Adipose tissue (tissue), 3 donors: ENCODE data around the gene SLC40A1. TPM values are rescaled to one million over a fixed set of nuclear protein-coding genes. Genes with fewer than 3 reads are reported as not detected.
A peak's percentile ranks its signal among the peaks of the same experiment; 100 is the strongest.
"Not testable (repeated sequence)": the region's sequence is repeated elsewhere in the genome, so short reads cannot be mapped to it uniquely, and the experiment has no call there.

Experiments
- H3K27ac ChIP-seq: one replicate; pipeline ENCODE4 v1.5.1; 2013; ENCODE audit warnings: low read depth, low read length
- WGBS, 3 donors: extraction: QIAGEN DNeasy Blood & Tissue Kit; methylation state at CpG; one replicate each; pipeline ENCODE4 v1.1.7; 2013; 5-methylcytosine and 5-hydroxymethylcytosine counted together
- polyA plus RNA-seq, 3 donors: library from polyadenylated mRNA; stranded (reverse); fragments of 200-250 nt; gene quantifications; one replicate each; pipeline ENCODE4 v1.2.3, GENCODE V29; 2013
- donor health status: healthy with polysubstance abuse.
- donor health status: Bipolar disorder and iron deficiency.
- donor health status: healthy.

The SLC40A1 gene
- polyA plus RNA-seq, 3 donors = 14.9 to 58.0 (median 32.5) TPM

DNA sequence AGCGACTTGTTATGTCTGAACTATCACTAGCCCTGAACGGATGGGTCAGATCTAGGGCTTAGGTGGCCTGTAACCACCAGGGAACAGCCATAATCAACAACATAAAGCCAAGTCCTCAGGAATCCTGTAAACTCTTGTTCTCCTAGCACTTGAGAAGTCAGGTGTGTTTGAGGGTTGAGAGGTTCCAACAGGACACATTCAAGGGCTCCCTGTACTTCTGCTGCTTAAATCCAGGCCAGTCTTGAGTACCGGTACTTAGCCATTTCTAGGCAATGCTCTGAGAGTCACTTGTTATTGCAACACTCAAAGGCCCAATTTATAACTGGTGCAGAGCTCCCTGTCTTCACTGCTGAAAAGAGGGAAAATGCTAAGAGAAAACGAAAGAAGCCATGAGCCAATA, 21.6 kb upstream of the SLC40A1 start:
- WGBS, 3 donors = 81 to 86% (median 85%) methylated on average over 4 of the region's 4 CpGs

DNA sequence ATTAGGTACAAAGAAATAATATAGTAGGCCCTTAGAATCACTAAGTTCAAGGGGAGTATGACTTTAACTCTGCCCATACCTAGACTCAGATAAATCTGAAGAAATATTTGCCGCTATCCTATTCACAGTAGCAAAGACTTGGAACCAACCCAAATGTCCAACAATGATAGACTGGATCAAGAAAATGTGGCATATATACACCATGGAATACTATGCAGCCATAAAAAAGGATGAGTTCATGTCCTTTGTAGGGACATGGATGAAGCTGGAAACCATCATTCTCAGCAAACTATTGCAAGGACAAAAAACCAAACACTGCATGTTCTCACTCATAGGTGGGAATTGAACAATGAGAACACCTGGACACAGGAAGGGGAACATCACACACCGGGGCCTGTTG, 21.1 kb upstream of the SLC40A1 start:
- not testable (repeated sequence) for H3K27ac ChIP-seq
- WGBS, 3 donors = 95 to 100% (median 96%) methylated on average over 2 of the region's 2 CpGs

More for the DNA sequence above, 21.6 kb upstream of the SLC40A1 start:
- no peak overlapping the region for H3K27ac ChIP-seq

DNA sequence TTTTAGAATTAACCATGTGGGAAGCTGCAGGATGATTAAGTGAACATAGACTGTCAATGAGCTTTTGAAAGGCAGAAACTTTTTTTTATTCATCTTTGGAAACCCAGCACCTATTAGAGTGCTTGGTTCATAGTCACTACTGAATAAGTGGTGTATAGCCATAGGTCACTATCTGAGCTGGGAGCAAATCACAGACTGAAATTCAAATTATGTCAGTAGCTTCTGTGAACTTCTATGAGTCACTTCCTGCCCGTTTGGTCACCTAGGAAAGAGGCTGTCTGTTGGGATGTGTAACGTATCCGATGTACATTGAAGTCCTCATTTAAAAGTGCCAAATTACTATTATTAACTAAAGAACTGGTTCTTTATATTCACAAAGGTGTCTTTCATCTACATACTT, 20.5 kb upstream of the SLC40A1 start:
- H3K27ac ChIP-seq = no peak overlapping the region
- 62 to 77% (median 73%) methylated on average over 3 of the region's 3 CpGs for WGBS, 3 donors

DNA sequence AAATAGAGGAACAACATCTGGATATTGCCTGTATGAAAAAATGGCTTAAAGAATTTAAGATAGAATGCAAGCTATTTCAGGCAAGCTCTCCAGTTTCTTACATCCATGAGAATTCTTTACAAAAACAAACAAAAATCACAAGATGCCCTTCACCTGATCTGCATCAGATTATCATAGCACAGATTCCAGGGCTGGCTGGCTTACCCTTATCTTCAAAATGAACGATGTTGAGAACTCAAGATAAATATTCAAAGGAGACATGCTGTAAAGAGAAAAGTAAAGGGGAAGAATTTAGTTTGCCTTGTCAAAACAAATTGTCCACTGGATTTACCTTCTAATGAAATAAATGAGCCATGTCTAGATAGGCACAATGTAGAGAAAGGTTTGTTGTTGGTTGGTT, 18.7 kb upstream of the SLC40A1 start:
- H3K27ac ChIP-seq = no peak overlapping the region
- WGBS, 3 donors = 16 to 45% (median 44%) methylated on average over 1 of the region's 1 CpG

DNA sequence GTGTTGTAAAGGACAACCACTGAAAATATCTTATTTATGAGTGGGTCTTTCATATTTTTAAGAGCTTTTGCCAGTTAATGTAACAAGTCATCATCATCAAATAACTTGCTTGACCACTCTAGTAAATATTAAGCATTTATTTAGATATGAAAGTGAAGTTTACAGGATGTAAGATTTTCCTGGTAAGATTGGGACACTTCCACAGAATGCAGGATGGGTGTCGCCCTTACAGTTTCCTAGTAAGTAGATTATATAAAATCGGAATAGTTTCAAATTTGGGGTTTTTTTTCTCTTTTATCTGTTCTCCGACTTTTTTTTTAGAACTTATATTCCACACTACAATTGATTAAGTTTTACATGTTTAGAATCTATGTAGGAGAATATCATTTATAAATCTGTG, 14.8 kb upstream of the SLC40A1 start:
- 73 to 80% (median 76%) methylated on average over 3 of the region's 3 CpGs for whole genome bisulfite sequencing, 3 donors
- H3K27ac ChIP-seq = no peak overlapping the region

DNA sequence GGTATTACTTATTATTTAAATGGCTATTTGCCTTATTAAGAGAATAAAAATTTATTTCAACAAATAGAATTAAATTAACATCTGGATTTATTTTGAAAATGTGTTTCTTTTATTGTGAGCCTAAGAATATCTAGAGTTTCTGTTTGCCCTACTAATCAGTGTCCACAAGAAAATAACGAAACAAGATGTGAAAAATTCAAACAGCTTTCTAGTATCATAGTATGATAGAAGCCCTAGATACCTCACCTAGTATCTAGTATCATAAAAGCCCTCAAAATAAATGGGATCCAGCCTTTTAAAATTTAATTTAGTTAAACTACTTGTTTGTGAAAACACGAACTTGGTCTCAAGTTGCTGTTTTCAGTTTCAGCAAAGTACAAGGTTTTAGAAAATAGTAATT, 13.7 kb upstream of the SLC40A1 start:
- 79 to 99% (median 99%) methylated on average over 2 of the region's 2 CpGs for whole genome bisulfite sequencing, 3 donors
- H3K27ac ChIP-seq = no peak overlapping the region

GRCh38 chr2:189593115-189593514, 12.5 kb upstream of the SLC40A1 start:
- WGBS, 3 donors = 94 to 100% (median 99%) methylated on average over 3 of the region's 3 CpGs
- no peak overlapping the region for H3K27ac ChIP-seq

DNA sequence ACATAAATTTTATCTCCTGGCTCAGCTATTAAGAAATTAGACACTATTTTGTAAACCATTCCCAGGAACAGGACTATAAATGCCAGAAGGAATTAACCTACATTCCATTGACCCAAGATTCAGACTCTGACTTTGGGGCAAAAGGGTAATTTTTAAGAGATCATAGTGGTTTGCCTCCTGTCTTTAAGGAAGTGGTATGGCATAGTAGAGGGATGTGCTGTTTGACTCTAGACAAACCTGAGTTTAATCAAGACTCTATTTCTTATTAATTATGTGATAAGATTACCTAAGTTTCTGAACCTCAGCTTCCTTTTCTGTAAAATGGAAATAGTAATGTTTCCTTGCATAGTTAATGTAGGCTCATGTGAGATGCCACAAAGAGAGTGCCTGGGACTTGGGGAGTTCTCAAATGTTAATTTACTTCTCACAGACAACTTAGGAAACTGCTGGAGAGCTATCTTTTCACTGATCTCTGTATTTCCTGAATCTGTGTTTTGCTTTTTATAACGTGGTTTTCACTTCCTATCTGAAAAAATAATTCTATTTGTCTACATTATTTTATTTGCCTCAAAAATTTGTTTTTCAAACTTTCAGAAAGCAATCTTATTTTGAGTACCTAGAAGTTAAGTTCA, 11.9 kb upstream of the SLC40A1 start:
- H3K27ac ChIP-seq = no peak overlapping the region
- WGBS, 3 donors = 13 to 39% (median 25%) methylated on average over 1 of the region's 1 CpG

- WGBS, 3 donors = 51 to 89% (median 83%) methylated on average over 4 of the region's 4 CpGs
- no peak overlapping the region for H3K27ac ChIP-seq
Measured at GRCh38 chr2:189587780-189588179, 7.2 kb upstream of the SLC40A1 start.

DNA sequence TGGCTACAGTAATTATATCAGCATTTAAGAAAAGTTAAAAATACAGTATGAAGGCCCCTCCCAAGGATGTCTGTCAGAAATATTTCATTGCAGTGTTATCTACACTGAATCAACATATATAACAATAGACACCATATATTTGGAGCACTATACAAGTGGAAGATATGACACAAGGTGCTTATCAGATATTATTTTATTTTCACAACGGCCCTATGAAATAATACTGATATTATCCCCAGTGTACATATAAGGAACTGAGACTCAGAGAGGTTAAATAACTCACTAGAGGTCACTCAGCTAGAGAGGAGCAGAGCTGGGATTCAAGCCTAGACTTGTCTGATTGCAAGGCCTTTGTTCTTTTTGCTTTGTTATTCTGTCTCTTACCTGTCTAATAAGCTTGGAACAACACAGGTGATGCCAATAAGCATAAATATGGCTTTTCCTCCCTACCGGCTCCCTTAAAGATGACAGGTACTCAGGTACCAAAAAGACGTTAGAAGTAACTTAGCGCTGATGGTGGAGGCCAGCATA, 4.7 kb upstream of the SLC40A1 start:
- 78 to 83% (median 83%) methylated on average over 4 of the region's 4 CpGs for WGBS, 3 donors
- H3K27ac ChIP-seq = no peak overlapping the region

GRCh38 chr2:189584686-189585085, 4.1 kb upstream of the SLC40A1 start:
- H3K27ac ChIP-seq = no peak overlapping the region

DNA sequence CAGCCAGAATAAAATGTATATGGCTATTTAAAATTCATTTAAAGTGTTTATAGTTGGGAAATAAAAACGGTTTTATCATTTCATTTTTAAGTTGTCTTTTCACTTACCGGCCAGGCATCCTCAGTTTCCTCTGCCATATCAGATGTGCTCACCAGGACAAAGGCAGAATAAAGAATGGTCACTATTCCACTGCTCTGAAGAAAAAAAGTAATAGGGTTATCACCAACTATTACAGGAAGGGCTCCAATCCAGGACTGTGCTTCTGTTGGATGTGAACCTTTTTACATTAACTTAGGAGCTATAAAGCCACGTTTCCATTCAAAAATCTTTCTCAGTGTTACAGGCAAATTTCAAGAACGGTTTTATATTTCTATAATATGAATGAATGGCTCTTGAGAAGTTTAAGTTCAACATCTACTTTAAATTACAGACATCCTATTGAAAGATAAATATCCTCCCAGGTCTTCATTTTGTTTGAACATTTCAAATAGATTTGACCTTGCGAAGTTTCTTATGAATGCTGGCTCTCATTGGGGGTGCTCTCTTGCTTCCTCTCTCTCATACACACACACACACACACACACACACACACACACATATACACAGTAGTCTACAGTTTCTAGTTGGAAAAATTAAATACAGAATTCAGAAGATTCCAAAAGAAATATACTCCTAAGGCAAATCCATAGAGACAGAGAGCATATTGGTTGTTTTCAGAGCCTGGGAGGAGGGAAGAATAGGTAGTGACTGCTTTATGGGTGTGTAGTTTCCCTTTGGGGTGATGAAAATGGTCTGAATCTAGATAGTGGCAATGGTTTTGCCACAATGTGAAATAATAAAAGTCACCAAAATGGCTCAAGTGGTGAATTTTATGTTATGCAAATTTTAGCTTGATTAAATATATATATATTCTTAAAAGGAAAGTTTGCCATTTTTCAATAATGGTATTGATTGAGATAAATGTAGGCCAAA, 2.9 kb upstream of the SLC40A1 start:
- no peak overlapping the region for H3K27ac ChIP-seq
- 84 to 92% (median 90%) methylated on average over 5 of the region's 5 CpGs for WGBS, 3 donors

- 83 to 96% (median 89%) methylated on average over 2 of the region's 2 CpGs for WGBS, 3 donors
- H3K27ac ChIP-seq = no peak overlapping the region
Measured at GRCh38 chr2:189582809-189583192, 2.2 kb upstream of the SLC40A1 start.

GRCh38 chr2:189582140-189582808, 1.7 kb upstream of the SLC40A1 start:
- H3K27ac ChIP-seq = no peak overlapping the region
- 60 to 90% (median 73%) methylated on average over 6 of the region's 6 CpGs for WGBS, 3 donors

DNA sequence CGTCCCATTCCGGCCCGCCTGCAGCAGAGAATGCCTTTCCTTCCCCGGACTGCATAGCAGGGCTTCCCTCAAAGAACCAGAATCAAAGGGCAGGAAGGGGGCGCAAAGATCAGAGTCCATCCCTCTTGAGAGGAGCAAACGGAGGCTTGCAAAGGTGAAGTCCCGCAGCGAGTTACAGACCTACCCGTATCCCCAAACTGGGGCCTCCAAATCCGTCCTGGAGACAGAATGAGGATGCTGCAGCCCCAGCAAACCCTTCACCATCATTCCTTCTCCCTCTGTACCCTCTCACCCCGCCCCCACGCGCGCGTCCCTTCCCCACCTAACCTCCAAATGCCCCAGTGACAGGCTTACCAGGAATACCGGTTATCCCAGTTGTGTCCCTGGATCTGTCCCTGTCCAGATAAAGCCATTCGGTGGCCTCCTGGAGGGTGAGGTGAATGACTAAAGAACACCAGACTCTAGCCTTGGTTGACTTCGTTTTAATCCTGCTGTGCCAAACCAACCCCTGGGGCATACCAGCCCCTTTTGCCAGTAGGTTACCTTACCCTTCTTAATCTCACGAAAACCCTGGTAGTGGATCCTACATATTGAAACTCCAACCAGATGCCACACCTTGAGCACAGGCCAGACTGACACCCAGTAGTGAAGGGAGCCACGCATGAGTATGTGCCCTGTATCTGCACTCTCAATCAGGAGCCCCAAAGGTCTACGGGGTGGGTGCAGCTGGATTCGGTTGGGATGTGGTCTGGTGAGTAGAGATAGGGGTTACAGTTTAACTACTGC, 961 bp upstream of the SLC40A1 start:
- peak overlapping the region; percentile 86 for H3K27ac ChIP-seq
- WGBS, 3 donors = 18 to 21% (median 20%) methylated on average over 22 of the region's 22 CpGs

DNA sequence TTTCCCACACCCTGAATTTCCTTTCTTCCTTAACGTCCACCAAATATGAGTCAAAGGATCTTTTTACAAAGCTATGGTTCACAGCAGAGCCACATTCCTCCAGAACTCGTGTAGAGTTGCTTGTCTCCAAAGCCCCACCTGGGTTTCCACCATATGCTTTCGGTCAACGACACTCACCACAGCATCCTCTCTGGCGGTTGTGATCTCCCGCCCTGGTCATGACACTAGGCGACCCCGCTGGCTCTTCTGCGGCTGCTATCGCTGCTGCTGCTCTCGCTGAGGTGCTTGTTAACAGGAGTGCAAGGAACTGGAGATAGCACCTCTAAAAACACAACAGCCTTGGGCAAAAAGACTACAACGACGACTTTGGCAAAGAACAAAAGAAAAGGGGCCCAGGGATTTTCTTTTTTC, 340 bp downstream of the SLC40A1 start:
- 0 to 1% (median 0%) methylated on average over 13 of the region's 13 CpGs for WGBS, 3 donors
- H3K27ac ChIP-seq = no peak overlapping the region

DNA sequence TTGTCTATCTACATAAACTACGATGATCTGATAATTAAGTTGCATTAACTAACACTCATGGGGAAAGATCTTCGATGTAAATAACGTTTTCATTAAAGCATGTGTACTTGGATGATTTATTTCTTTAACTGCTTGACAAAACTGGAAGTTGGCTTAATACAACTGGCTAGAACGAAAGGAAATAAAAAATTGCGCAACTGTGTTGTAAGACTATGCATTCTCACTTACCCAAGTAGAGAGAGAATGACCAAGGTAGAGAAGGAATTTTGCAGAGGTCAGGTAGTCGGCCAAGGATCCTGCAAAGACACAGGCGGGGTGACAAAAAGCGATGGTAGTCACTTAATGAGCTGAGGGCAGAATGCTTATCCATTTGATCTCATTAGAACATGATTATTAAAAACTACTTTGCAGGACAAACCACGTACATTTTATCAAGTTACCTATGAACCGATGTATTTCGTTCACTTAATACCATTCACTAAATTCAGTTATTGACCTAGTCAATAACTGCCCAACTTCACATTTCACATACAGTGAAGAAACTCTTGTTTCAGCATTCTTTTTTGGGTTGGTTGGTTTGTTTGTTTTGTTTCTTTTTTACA, 900 bp downstream of the SLC40A1 start:
- no peak overlapping the region for H3K27ac ChIP-seq
- 11 to 19% (median 12%) methylated on average over 11 of the region's 11 CpGs for WGBS, 3 donors
